ENCODE data around the gene MSL1.

The MSL1 gene

DNA sequence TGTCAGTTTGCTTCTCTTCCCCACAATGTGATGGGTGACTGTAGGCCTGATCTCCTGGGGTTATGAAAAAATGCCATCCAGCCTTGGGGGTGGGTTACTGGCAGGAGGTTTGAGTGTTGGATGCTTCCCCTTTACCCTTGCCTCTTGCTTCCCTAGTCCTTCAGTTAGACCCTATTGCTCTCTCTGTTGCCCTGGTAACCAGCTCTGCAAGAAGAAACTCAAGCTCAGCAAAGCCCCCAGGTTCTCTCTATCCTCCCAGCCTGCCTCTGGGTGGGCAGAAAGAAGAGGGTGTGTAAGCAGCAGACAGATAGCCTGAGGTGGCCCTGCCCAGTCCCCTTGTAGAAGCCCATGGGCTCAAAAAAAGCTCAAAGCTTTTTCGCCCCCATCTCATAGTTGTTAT, 52.7 kb downstream of the MSL1 start:
- TF ChIP-seq GLIS1 (tag by site-specific recombination; IDR thresholded peaks at IDR 0.05) (peak; percentile 19; the same call in 1 of the 2 replicates), ZNF837 (tag by site-specific recombination; IDR thresholded peaks at IDR 0.05) (no peak)
- Histone ChIP-seq H3K36me3 (ENCODE audit: control insufficient read depth in 2 of 2, insufficient read depth in 1 of 2, low read length in 2 of 2) (peaks cover 47 to 66% of the 10 kb centered on the region in 2 experiments), H3K9me3 (ENCODE audit: control insufficient read depth, insufficient read depth, low read depth, low read length) (no peaks in the 10 kb centered on the region), H3K27ac (ENCODE audit: extremely low read depth, low read depth, low read length) (no peak overlapping the region), H3K4me3 (ENCODE audit: low read depth, low read length) (no peak overlapping the region), H3K4me1 (ENCODE audit: control insufficient read depth, insufficient read depth, low read length) (peaks cover 4% of the 10 kb centered on the region)
- POLR2A ChIA-PET: interaction anchor here (0.5 to 2.4 kb wide), 3 partner anchors 62 to 114 kb away, joined by 3 to 10 read pairs (median 7); no protein-coding TSS in a partner anchor
- CTCF ChIA-PET: interaction anchor here (0.7 to 4.9 kb wide), 9 partner anchors 8 to 161 kb away, joined by 3 to 40 read pairs (median 4); no protein-coding TSS in a partner anchor

DNA sequence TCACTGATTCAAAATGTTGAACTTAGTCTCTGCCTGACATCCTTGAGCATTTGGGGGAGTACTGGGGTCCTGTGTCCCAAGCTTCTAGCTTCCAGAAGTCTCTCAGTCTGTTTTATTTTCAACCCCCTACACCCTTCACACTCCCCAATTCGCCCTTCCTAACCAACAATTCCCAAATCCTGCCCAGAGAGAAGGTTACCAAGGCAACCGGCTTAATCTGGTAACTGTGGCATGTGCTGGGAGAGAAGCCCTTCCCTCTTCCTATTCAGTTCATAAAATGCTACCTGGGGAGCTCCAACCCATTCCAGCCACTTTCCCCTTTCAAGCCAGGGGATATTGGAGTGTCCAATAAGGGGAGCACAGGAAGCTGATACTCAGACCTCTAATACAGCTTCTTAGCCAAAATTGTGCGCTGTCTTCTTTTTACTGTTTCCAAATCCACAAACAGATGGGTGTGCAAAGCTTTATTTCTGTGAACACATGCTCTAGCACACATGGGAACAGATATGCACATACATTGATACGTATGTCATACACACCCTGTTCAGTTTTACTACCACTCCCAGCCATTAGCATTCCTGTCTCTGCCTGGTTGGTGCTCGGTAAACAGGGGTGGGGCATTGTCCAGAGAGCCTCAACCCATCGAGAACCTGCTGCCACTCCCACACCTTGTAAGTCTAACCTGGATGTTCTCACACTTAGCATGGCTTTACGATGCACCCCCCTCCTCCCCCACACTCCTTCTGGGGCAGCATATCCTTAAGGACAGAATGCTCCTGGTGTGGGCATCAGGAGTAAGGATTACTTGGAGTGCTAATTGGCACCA, 54.4 kb downstream of the MSL1 start:
- POLR2A ChIA-PET: interaction anchor here (0.6 to 0.7 kb wide), 2 partner anchors 46 to 304 kb away, joined by 3 read pairs; no protein-coding TSS in a partner anchor
- Histone ChIP-seq H3K9me3 (ENCODE audit: control insufficient read depth, insufficient read depth, low read depth, low read length) (no peaks in the 10 kb centered on the region), H3K36me3 (ENCODE audit: control insufficient read depth in 2 of 2, insufficient read depth in 1 of 2, low read length in 2 of 2) (peaks cover 31 to 58% of the 10 kb centered on the region in 2 experiments), H3K27ac (ENCODE audit: extremely low read depth, low read depth, low read length) (no peak overlapping the region), H3K4me1 (ENCODE audit: control insufficient read depth, insufficient read depth, low read length) (peaks cover 9% of the 10 kb centered on the region), H3K4me3 (ENCODE audit: low read depth, low read length) (no peak overlapping the region)
- TF ChIP-seq KLF1 (tag by site-specific recombination; IDR thresholded peaks at IDR 0.05) (peak; percentile 93), ZNF37A (tag by site-specific recombination; IDR thresholded peaks at IDR 0.05) (no peak), ZBTB17 (tag by site-specific recombination; IDR thresholded peaks at IDR 0.05) (0 out of 2 replicates have a peak, but pooled peaks have one; percentile 24), ZFHX2 (tag by site-specific recombination; conservative IDR thresholded peaks at IDR 0.05) (peak; percentile 63), ZSCAN16 (tag by site-specific recombination; IDR thresholded peaks at IDR 0.05) (peak; percentile 87), EGR2 (tag by site-specific recombination; IDR thresholded peaks at IDR 0.05; ENCODE audit: low read depth) (peak; percentile 61; the same call in 1 of the 2 replicates), IKZF3 (tag by site-specific recombination; IDR thresholded peaks at IDR 0.05) (0 out of 2 replicates have a peak, but pooled peaks have one; percentile 11)
- TF ChIP-seq, protein P1, sequence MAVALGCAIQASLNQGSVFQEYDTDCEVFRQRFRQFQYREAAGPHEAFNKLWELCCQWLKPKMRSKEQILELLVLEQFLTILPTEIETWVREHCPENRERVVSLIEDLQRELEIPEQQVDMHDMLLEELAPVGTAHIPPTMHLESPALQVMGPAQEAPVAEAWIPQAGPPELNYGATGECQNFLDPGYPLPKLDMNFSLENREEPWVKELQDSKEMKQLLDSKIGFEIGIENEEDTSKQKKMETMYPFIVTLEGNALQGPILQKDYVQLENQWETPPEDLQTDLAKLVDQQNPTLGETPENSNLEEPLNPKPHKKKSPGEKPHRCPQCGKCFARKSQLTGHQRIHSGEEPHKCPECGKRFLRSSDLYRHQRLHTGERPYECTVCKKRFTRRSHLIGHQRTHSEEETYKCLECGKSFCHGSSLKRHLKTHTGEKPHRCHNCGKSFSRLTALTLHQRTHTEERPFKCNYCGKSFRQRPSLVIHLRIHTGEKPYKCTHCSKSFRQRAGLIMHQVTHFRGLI (tag by site-specific recombination; IDR thresholded peaks at IDR 0.05): no peak
- TF ChIP-seq, protein P2, sequence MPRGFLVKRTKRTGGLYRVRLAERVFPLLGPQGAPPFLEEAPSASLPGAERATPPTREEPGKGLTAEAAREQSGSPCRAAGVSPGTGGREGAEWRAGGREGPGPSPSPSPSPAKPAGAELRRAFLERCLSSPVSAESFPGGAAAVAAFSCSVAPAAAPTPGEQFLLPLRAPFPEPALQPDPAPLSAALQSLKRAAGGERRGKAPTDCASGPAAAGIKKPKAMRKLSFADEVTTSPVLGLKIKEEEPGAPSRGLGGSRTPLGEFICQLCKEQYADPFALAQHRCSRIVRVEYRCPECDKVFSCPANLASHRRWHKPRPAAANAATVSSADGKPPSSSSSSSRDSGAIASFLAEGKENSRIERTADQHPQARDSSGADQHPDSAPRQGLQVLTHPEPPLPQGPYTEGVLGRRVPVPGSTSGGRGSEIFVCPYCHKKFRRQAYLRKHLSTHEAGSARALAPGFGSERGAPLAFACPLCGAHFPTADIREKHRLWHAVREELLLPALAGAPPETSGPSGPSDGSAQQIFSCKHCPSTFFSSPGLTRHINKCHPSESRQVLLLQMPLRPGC (tag by site-specific recombination; IDR thresholded peaks at IDR 0.05): no peak
- CTCF ChIA-PET: interaction anchor here (0.5 to 4.9 kb wide), 7 partner anchors 8 to 162 kb away, joined by 3 to 40 read pairs (median 4); no protein-coding TSS in a partner anchor

DNA sequence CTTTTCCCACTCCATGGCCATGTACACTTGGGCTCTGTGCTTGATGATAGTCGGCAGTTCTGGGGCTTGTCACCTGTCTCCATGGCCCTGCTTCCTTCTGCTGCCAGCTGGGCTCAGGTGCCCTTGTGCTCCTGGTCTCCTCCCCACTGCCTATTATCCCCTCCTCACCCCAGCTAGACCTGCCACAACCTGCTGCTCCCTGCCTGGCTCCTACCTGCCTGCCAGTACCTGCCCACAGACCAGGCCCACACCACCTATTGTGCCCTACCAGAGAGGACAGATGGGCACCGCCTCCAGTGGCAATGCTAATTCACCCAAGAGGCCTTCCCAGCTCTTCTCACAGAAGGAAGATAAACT, 55.0 kb downstream of the MSL1 start:
- ChIA-PET POLR2A (no interaction called here), CTCF (interaction anchor here (0.6 to 4.9 kb wide), 4 partner anchors 8 to 163 kb away, joined by 3 to 40 read pairs (median 6); no protein-coding TSS in a partner anchor)
- Histone ChIP-seq H3K4me1 (ENCODE audit: control insufficient read depth, insufficient read depth, low read length) (peaks cover 9% of the 10 kb centered on the region), H3K27ac (ENCODE audit: extremely low read depth, low read depth, low read length) (no peak overlapping the region), H3K36me3 (ENCODE audit: control insufficient read depth in 2 of 2, insufficient read depth in 1 of 2, low read length in 2 of 2) (peaks cover 28 to 56% of the 10 kb centered on the region in 2 experiments), H3K4me3 (ENCODE audit: low read depth, low read length) (no peak overlapping the region), H3K9me3 (ENCODE audit: control insufficient read depth, insufficient read depth, low read depth, low read length) (no peaks in the 10 kb centered on the region)
- TF ChIP-seq, protein P3, sequence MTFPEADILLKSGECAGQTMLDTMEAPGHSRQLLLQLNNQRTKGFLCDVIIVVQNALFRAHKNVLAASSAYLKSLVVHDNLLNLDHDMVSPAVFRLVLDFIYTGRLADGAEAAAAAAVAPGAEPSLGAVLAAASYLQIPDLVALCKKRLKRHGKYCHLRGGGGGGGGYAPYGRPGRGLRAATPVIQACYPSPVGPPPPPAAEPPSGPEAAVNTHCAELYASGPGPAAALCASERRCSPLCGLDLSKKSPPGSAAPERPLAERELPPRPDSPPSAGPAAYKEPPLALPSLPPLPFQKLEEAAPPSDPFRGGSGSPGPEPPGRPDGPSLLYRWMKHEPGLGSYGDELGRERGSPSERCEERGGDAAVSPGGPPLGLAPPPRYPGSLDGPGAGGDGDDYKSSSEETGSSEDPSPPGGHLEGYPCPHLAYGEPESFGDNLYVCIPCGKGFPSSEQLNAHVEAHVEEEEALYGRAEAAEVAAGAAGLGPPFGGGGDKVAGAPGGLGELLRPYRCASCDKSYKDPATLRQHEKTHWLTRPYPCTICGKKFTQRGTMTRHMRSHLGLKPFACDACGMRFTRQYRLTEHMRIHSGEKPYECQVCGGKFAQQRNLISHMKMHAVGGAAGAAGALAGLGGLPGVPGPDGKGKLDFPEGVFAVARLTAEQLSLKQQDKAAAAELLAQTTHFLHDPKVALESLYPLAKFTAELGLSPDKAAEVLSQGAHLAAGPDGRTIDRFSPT (tag by site-specific recombination; IDR thresholded peaks at IDR 0.05): peak; percentile 32; the same call in 1 of the 2 replicates
- TF ChIP-seq ZNF391 (tag by site-specific recombination; IDR thresholded peaks at IDR 0.05; ENCODE audit: borderline replicate concordance, low read depth) (no peak), ZNF394 (tag by site-specific recombination; IDR thresholded peaks at IDR 0.05; ENCODE audit: borderline replicate concordance) (no peak), ZNF837 (tag by site-specific recombination; IDR thresholded peaks at IDR 0.05) (no peak), ZNF146 (tag by site-specific recombination; IDR thresholded peaks at IDR 0.05) (no peak)
- TF ChIP-seq, protein P4, sequence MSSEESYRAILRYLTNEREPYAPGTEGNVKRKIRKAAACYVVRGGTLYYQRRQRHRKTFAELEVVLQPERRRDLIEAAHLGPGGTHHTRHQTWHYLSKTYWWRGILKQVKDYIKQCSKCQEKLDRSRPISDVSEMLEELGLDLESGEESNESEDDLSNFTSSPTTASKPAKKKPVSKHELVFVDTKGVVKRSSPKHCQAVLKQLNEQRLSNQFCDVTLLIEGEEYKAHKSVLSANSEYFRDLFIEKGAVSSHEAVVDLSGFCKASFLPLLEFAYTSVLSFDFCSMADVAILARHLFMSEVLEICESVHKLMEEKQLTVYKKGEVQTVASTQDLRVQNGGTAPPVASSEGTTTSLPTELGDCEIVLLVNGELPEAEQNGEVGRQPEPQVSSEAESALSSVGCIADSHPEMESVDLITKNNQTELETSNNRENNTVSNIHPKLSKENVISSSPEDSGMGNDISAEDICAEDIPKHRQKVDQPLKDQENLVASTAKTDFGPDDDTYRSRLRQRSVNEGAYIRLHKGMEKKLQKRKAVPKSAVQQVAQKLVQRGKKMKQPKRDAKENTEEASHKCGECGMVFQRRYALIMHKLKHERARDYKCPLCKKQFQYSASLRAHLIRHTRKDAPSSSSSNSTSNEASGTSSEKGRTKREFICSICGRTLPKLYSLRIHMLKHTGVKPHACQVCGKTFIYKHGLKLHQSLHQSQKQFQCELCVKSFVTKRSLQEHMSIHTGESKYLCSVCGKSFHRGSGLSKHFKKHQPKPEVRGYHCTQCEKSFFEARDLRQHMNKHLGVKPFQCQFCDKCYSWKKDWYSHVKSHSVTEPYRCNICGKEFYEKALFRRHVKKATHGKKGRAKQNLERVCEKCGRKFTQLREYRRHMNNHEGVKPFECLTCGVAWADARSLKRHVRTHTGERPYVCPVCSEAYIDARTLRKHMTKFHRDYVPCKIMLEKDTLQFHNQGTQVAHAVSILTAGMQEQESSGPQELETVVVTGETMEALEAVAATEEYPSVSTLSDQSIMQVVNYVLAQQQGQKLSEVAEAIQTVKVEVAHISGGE (tag by site-specific recombination; conservative IDR thresholded peaks at IDR 0.05; ENCODE audit: low read depth): no peak
- TF ChIP-seq, protein P5, sequence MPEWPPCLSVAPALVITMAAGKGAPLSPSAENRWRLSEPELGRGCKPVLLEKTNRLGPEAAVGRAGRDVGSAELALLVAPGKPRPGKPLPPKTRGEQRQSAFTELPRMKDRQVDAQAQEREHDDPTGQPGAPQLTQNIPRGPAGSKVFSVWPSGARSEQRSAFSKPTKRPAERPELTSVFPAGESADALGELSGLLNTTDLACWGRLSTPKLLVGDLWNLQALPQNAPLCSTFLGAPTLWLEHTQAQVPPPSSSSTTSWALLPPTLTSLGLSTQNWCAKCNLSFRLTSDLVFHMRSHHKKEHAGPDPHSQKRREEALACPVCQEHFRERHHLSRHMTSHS (tag by site-specific recombination; IDR thresholded peaks at IDR 0.05): no peak

Measured in HEK293 (cell line).